Measurements from ENCODE around the gene LSR.

DNA sequence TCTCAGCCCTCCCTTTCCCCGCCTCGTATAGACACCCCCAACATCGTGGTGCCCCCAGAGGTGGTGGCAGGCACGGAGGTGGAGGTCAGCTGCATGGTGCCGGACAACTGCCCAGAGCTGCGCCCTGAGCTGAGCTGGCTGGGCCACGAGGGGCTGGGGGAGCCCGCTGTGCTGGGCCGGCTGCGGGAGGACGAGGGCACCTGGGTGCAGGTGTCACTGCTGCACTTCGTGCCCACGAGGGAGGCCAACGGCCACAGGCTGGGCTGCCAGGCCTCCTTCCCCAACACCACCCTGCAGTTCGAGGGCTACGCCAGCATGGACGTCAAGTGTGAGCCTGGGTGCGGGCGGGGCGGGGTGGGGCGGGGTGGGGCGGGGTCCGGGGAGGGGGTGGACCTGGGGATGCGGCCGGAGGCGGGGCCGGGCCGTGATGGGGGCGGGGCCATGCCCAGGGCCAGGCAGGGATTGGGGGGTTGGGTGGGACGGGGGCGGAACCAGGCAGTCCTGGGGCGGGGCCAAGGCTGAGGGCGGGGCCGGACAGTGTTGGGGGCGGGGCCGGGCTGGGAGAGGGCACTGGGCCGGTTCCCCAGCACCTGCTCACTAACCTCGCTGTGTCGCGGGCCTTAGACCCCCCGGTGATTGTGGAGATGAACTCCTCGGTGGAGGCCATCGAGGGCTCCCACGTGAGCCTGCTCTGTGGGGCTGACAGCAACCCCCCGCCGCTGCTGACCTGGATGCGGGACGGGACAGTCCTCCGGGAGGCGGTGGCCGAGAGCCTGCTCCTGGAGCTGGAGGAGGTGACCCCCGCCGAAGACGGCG, 50.9 kb downstream of the LSR start:
- TF ChIP-seq CTCF (IDR thresholded peaks at IDR 0.05) (no peak), POLR2A (IDR thresholded peaks at IDR 0.05) (no peak)
